ENCODE measurements around the gene ITGA4.

- TF ChIP-seq CTCF (IDR thresholded peaks at IDR 0.05) (no peak), POLR2A (IDR thresholded peaks at IDR 0.05) (no peak), POLR2AphosphoS5 (IDR thresholded peaks at IDR 0.05) (no peak), EP300 (IDR thresholded peaks at IDR 0.05) (no peak)
These were observed 45.9 kb upstream of the ITGA4 start for GRCh38 chr2:181411105-181411849.

Data from sigmoid colon (tissue), 4 donors.